Motor neuron (in vitro differentiated cells): ENCODE data around the gene CD52. TPM values are rescaled to one million over a fixed set of nuclear protein-coding genes. Genes with fewer than 3 reads are reported as not detected.

Experiments used
- ATAC-seq, 8 experiments: fragments of 200-7000 bp; cut with Tn5 transposase; replicated peaks in 6 of 8; 2 replicates each; pipeline ENCODE4 v1.8.0; 2021; ENCODE audit warnings: mild to moderate bottlenecking in 8 of 8, moderate library complexity in 8 of 8
- H3K27ac ChIP-seq, 2 donors: fragments of 250-450 bp; sonication (Bioruptor Pico); 2 replicates each; pipeline ENCODE4 v1.9.0; 2021; ENCODE audit warnings: antibody characterized with exemption in 2 of 2, mild to moderate bottlenecking in 2 of 2, moderate library complexity in 1 of 2
- H3K4me1 ChIP-seq, 2 donors: fragments of 250-450 bp; sonication (Bioruptor Pico); replicated peaks in 1 of 2; 2 replicates each; pipeline ENCODE4 v1.6.1; 2021; ENCODE audit warnings: antibody characterized with exemption in 2 of 2, mild to moderate bottlenecking in 2 of 2, moderate library complexity in 1 of 2
- H3K4me3 ChIP-seq, 5 donors: fragments of 250-450 bp; sonication (Bioruptor Pico); 2 replicates each; pipeline ENCODE4 v1.9.0; 2021; ENCODE audit warnings: antibody characterized with exemption in 5 of 5, mild to moderate bottlenecking in 5 of 5, moderate library complexity in 4 of 5
- WGBS, 10 experiments: fragments of 450-650 bp; shearing (Covaris generic); methylation state at CpG; one replicate each; pipeline ENCODE4 v1.0.0; 2022; 5-methylcytosine and 5-hydroxymethylcytosine counted together
- in situ Hi-C, 9 experiments: fragments of 400-800 bp; cut with MboI; loops; one replicate each; pipeline ENCODE4 v1.15.0; 2021; ENCODE audit warnings: low sequenced_read_pairs in 9 of 9, low pct_unique_long_range_greater_than_20kb in 2 of 9; ENCODE audit not compliant: unreplicated experiment in 9 of 9
- total RNA-seq, 8 experiments: library from RNA; unstranded; fragments of 300-600 nt; gene quantifications; 2 replicates each; pipeline versions ENCODE4 v1.2.3 to v1.2.4, GENCODE V29; 2022

CD52 gene
- total RNA-seq, 8 experiments from 2014 or later: 0.49 to 0.76 (median 0.71) TPM; not detected in 5

- H3K4me1 ChIP-seq: peaks cover 0 to 3% of the 10 kb centered on the region in 2 donors
- ATAC-seq: no peak
- no peak overlapping the region for H3K27ac ChIP-seq
- 53 to 97% (median 90%) methylated on average over 1 to 17 of the region's 22 CpGs; no CpG with 5 or more reads in 3 of the 10 experiments for WGBS, 10 experiments
- no peak overlapping the region for H3K4me3 ChIP-seq
- in situ Hi-C loops: loop anchor here in 1 of 9 experiments (25.0 kb wide), 1 partner anchor 92 kb away; no protein-coding TSS in a partner anchor
These were observed 22.3 kb upstream of the CD52 start for GRCh38 chr1:26295194-26296138.

DNA sequence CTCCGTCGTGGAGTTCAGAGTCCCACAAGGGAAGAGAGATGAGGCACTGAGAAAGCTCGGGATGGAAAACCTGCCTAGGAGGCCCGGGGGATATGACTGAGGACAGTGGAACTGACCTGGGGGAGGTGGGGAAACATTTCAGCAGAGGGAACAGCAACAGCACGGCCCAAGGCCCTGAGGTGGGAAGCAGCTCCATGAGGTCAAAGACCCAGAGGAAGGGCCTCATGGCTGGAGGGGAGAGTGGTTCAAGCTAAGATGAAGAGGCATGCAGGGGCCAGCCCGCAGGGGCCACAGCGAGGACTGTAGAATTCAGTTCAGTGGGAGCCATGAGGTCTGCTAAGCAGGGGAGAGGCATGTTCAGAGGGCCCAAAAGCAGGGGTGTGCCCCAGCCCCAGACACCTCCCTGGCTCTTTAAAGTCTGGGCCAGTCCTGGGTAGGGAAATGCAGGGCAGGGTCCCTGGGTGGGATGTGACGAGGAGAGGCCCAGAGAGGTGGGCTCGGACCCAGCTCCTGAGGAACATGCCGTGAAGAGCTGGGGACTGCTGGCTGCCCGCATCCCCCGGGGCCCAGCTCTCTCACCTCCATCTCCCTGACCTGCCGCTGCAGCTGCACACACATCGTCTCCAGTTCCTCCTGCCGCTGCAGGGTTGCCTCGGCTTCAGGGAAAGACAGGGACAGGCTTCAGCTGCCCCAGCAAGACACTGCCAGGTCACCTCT is 21.3 kb upstream of the CD52 start:
- peak in 1 of 8 experiments; percentile 10 for ATAC-seq
- Histone ChIP-seq H3K4me3 (no peak overlapping the region), H3K4me1 (no peaks in the 10 kb centered on the region), H3K27ac (no peak overlapping the region)
- in situ Hi-C loops: loop anchor here in 1 of 9 experiments (25.0 kb wide), 1 partner anchor 91 kb away; no protein-coding TSS in a partner anchor
- 73 to 100% (median 77%) methylated on average over 1 to 7 of the region's 16 CpGs; no CpG with 5 or more reads in 4 of the 10 experiments for WGBS, 10 experiments

GRCh38 chr1:26297057-26297790 is 20.5 kb upstream of the CD52 start:
- Histone ChIP-seq H3K27ac (no peak overlapping the region), H3K4me3 (no peak overlapping the region), H3K4me1 (no peaks in the 10 kb centered on the region)
- WGBS, 10 experiments: 80 to 98% (median 92%) methylated on average over 1 to 8 of the region's 12 CpGs; no CpG with 5 or more reads in 5 of the 10 experiments
- in situ Hi-C loops: loop anchor here in 1 of 9 experiments (25.0 kb wide), 1 partner anchor 90 kb away; no protein-coding TSS in a partner anchor
- peak in 3 of 8 experiments; percentile 12 to 29 (median 20) for ATAC-seq

GRCh38 chr1:26297791-26298124 is 20.0 kb upstream of the CD52 start:
- in situ Hi-C loops: loop anchor here in 1 of 9 experiments (25.0 kb wide), 1 partner anchor 90 kb away; no protein-coding TSS in a partner anchor
- 56 to 92% (median 83%) methylated on average over 1 to 3 of the region's 6 CpGs; no CpG with 5 or more reads in 7 of the 10 experiments for WGBS, 10 experiments
- ATAC-seq: peak in 1 of 8 experiments; percentile 4
- Histone ChIP-seq H3K27ac (no peak overlapping the region), H3K4me3 (no peak overlapping the region), H3K4me1 (no peaks in the 10 kb centered on the region)

DNA sequence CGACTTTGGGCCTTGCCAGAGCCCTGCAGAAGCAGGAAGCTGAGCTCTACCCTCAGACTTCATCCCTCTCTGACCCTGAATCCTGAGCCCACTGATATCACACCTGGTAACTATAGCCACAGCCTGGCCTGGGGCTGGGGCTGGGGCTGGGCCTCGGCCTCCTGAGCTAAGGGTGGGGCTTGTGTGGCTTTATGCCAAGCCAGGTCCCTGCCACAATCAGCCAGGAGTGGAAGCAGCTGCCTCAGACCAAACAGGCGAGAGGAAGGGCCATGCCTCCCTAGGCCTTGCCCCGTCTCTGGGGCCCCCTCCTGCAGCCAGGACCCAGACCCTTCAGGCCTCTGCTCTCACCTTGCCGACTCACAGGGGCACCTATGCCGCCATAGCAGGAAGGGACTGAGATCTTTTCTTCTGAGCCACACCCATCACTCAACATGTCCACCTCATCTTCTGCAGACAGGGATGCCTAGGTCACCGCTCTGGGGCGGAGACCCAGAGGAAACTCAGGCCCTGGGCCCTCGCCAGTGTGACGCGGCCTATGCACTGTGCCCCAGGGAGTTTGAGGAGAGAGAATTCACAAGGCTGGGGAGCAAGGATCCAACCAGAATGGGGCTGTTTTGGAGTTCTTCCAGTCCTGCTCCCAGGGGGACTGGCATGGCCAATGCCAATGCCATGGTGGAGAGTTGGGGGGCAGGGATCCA is 17.0 kb upstream of the CD52 start:
- in situ Hi-C loops: no loop called here
- no peak overlapping the region for H3K27ac ChIP-seq
- peaks cover 1 to 2% of the 10 kb centered on the region in 2 donors for H3K4me1 ChIP-seq
- no peak overlapping the region for H3K4me3 ChIP-seq
- ATAC-seq: peak in 2 of 8 experiments; percentile 11 to 14
- WGBS, 10 experiments: 86 to 96% (median 90%) methylated on average over 3 to 6 of the region's 11 CpGs; no CpG with 5 or more reads in 5 of the 10 experiments

DNA sequence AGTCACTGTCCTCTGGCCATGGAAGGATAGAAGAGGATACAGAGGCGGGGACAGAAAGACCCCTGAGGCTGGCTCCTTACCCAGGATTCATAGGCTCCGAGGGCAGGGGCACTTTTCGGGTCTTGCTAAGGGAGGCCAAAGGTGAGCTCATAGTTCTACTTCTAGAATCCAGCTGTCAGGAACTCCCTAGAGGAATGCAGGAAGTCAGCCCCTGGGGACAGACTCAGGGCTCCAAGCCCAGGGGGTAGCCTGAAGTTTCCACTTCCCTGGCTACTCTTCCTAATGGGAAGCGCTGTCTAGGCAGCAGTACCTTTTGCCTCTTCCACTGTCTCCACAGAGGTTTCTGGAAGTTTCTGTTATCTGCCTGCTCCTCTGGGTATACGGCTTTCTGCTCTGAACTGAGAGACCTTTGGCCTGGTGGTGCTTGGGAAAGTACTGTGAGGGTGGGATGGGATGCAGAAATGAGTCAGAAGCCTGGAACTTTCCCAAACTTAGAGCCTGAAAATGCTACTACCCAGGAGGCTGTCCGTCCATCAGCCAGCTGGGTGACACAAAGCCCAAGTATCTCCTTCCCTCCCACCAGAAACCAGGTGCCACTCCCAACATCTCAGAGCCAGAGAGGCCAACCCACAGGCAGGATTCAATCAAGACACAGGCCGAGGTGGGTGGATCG is 14.9 kb upstream of the CD52 start:
- peak in 2 of 8 experiments; percentile 21 to 57 for ATAC-seq
- in situ Hi-C loops: no loop called here
- Histone ChIP-seq H3K4me1 (peaks cover 7 to 9% of the 10 kb centered on the region in 2 donors), H3K27ac (no peak overlapping the region), H3K4me3 (no peak overlapping the region)
- 28 to 100% (median 84%) methylated on average over 1 to 8 of the region's 8 CpGs; no CpG with 5 or more reads in 3 of the 10 experiments for WGBS, 10 experiments

GRCh38 chr1:26305667-26306289 is 12.0 kb upstream of the CD52 start:
- peak overlapping the region; percentile 65 to 85 (median 73) for H3K4me3 ChIP-seq
- H3K27ac ChIP-seq: peak overlapping the region in 1 of 2 donors; percentile 13
- in situ Hi-C loops: no loop called here
- peaks cover 7 to 9% of the 10 kb centered on the region in 2 donors for H3K4me1 ChIP-seq
- ATAC-seq: no peak
- 0 to 47% (median 28%) methylated on average over 1 to 8 of the region's 8 CpGs for WGBS, 10 experiments

GRCh38 chr1:26306290-26307229 is 11.2 kb upstream of the CD52 start, which contains the start of gene UBXN11:
Gene UBXN11, minus strand, starts transcription at chr1:26306636. Its CDS starts 3,753 bp downstream, at chr1:26302883.
- in situ Hi-C loops: no loop called here
- peak within 1 kb of the TSS in 1 of 2 donors; percentile 13 for H3K27ac ChIP-seq
- WGBS, 10 experiments: 0 to 9% (median 7%) methylated on average over 3 to 28 of the region's 51 CpGs; no CpG with 5 or more reads in 3 of the 10 experiments
- peaks cover 7 to 9% of the 10 kb centered on the region in 2 donors for H3K4me1 ChIP-seq
- ATAC-seq: peak; percentile 92 to 100 (median 100)
- peak within 1 kb of the TSS; percentile 65 to 85 (median 73) for H3K4me3 ChIP-seq

- ATAC-seq: no peak
These were observed 10.4 kb upstream of the CD52 start for GRCh38 chr1:26307363-26307781.

More at GRCh38 chr1:26307363-26307781, 10.4 kb upstream of the CD52 start:
- Histone ChIP-seq H3K4me3 (no peak overlapping the region), H3K27ac (no peak overlapping the region), H3K4me1 (peaks cover 7 to 9% of the 10 kb centered on the region in 2 donors)
- WGBS, 10 experiments: 25 to 74% (median 66%) methylated on average over 3 to 6 of the region's 6 CpGs
- in situ Hi-C loops: no loop called here
